Keratinocyte (primary cell): ENCODE data around the gene EWSR1. TPM values are rescaled to one million over a fixed set of nuclear protein-coding genes. Genes with fewer than 3 reads are reported as not detected.

Source experiments
- DNase-seq: peaks from one replicate; pipeline ENCODE4 v3.0.0-alpha.2; 2011; ENCODE audit warnings: low read depth, missing footprints, low spot score
- FAIRE-seq: peaks from 2 replicates; lab custom pipeline; 2011; peaks lifted over from hg19 to GRCh38; lab: Jason Lieb, UNC
- H2AFZ ChIP-seq: 2 replicates; pipeline ENCODE4 v1.6.0; 2012; ENCODE audit warnings: low read length, control low read depth, inconsistent platforms; ENCODE audit not compliant: control insufficient read depth
- H3K27ac ChIP-seq: 2 replicates; pipeline ENCODE4 v1.5.1; 2011; ENCODE audit warnings: low read length; ENCODE audit not compliant: control insufficient read depth, insufficient read depth
- H3K27me3 ChIP-seq: 3 replicates; pipeline ENCODE4 v1.6.0; 2011; ENCODE audit warnings: low read length; ENCODE audit not compliant: control insufficient read depth, insufficient read depth; ENCODE audit errors: extremely low read depth
- H3K36me3 ChIP-seq, 2 experiments: 2 replicates in 1 of 2; 3 replicates in 1 of 2; pipeline ENCODE4 v1.5.1; 2011; ENCODE audit warnings: low read length in 2 of 2, mild to moderate bottlenecking in 1 of 2; ENCODE audit not compliant: control insufficient read depth in 2 of 2, insufficient read depth in 2 of 2; ENCODE audit errors: extremely low read depth in 1 of 2
- H3K4me1 ChIP-seq: 3 replicates; pipeline ENCODE4 v1.5.1; 2011; ENCODE audit warnings: low read length; ENCODE audit not compliant: control insufficient read depth, insufficient read depth; ENCODE audit errors: extremely low read depth
- H3K4me2 ChIP-seq: 3 replicates; pipeline ENCODE4 v1.6.0; 2011; ENCODE audit warnings: low read depth, low read length; ENCODE audit not compliant: control insufficient read depth, insufficient read depth; ENCODE audit errors: extremely low read depth
- H3K4me3 ChIP-seq, 3 experiments: fragments of 200-600 bp in 1 of 3; sonication (generic) in 1 of 3; 2 replicates in 2 of 3; 3 replicates in 1 of 3; pipeline ENCODE4 v1.5.1; 2011 to 2016; ENCODE audit warnings: low read length in 3 of 3, mild to moderate bottlenecking in 3 of 3, control low read depth in 2 of 3, inconsistent platforms in 1 of 3, low read depth in 1 of 3, mixed read lengths in 1 of 3, mixed run types in 1 of 3, moderate library complexity in 1 of 3; ENCODE audit not compliant: control insufficient read depth in 2 of 3, insufficient read depth in 2 of 3; ENCODE audit errors: extremely low read depth in 1 of 3
- H3K79me2 ChIP-seq: 2 replicates; pipeline ENCODE4 v1.6.0; 2012; ENCODE audit warnings: low read length; ENCODE audit not compliant: control insufficient read depth, insufficient read depth
- H3K9ac ChIP-seq: 3 replicates; pipeline ENCODE4 v1.6.0; 2011; ENCODE audit warnings: low read length; ENCODE audit not compliant: control insufficient read depth, insufficient read depth; ENCODE audit errors: extremely low read depth
- H3K9me1 ChIP-seq: 3 replicates; pipeline ENCODE4 v1.6.0; 2011; ENCODE audit warnings: low read length; ENCODE audit not compliant: control insufficient read depth, insufficient read depth; ENCODE audit errors: extremely low read depth
- H3K9me3 ChIP-seq: 2 replicates; pipeline ENCODE4 v1.5.1; 2012; ENCODE audit warnings: low read depth, low read length; ENCODE audit not compliant: control insufficient read depth
- H4K20me1 ChIP-seq: 3 replicates; pipeline ENCODE4 v1.6.0; 2011; ENCODE audit warnings: low read length; ENCODE audit not compliant: control insufficient read depth, insufficient read depth; ENCODE audit errors: extremely low read depth
- CTCF ChIP-seq, 3 experiments: IDR thresholded peaks in 1 of 3; conservative IDR thresholded peaks in 1 of 3; optimal IDR thresholded peaks in 1 of 3; 2 replicates in 2 of 3; 3 replicates in 1 of 3; pipeline versions ENCODE3 to v1.5.1; 2011; ENCODE audit warnings: low read length in 3 of 3, mild to moderate bottlenecking in 3 of 3, moderate library complexity in 2 of 3, control low read depth in 1 of 3, inconsistent platforms in 1 of 3; ENCODE audit not compliant: insufficient read depth in 2 of 3; ENCODE audit errors: extremely low read depth in 1 of 3
- EZH2 ChIP-seq: IDR thresholded peaks from one replicate; pipeline ENCODE4 v1.6.1; 2012; ENCODE audit warnings: inconsistent platforms, mild to moderate bottlenecking, low read length, moderate library complexity
- dilution Hi-C: fragments of 300-500 bp; cut with MboI; formaldehyde crosslinking; loops from one replicate; pipeline ENCODE4 v1.7.0; 2020; ENCODE audit warnings: low sequenced_read_pairs; ENCODE audit not compliant: extremely low pct_ligation_motif_present
- polyA plus RNA-seq, 5 experiments: library from polyadenylated mRNA; depleted of rRNA in 3 of 5; stranded (reverse) in 3 of 5; stranded (forward) in 1 of 5; unstranded in 1 of 5; fragments of >200 nt; gene quantifications; 1 replicate in 1 of 5; 2 replicates in 3 of 5; 3 replicates in 1 of 5; pipeline versions ENCODE4 v1.2.1 to v1.2.3, GENCODE V29; 2011 to 2012; ENCODE audit warnings: missing spikeins in 2 of 5, low read depth in 1 of 5, low replicate concordance in 1 of 5

The EWSR1 gene
- polyA plus RNA-seq, 1 donor (not counting 4 experiments of a cell fraction or from before 2014, with no cell fraction given): 245 TPM

- Histone ChIP-seq H3K4me1 (no peaks in the 10 kb centered on the region), H3K9ac (no peak overlapping the region), H3K9me3 (no peaks in the 10 kb centered on the region), H3K36me3 (no peaks in the 10 kb centered on the region), H3K4me2 (no peak overlapping the region), H3K9me1 (no peaks in the 10 kb centered on the region), H3K4me3 (no peak overlapping the region), H2AFZ (no peak overlapping the region), H3K27ac (no peak overlapping the region), H3K79me2 (no peaks in the 10 kb centered on the region), H3K27me3 (peaks cover 3% of the 10 kb centered on the region), H4K20me1 (no peaks in the 10 kb centered on the region)
- dilution Hi-C loops: no loop called here
- DNase-seq (no peak), FAIRE-seq (no peak)
- TF ChIP-seq EZH2: no peak
- no peak for TF ChIP-seq CTCF (optimal IDR thresholded peaks at IDR 0.05 in 1 of 3, IDR thresholded peaks at IDR 0.05 in 1 of 3, conservative IDR thresholded peaks at IDR 0.05 in 1 of 3; ENCODE audit: extremely low read depth in 1 of 3, insufficient read depth in 2 of 3, low read length in 3 of 3)
Observed at GRCh38 chr22:29243874-29244446, 24.1 kb upstream of the EWSR1 start.

DNA sequence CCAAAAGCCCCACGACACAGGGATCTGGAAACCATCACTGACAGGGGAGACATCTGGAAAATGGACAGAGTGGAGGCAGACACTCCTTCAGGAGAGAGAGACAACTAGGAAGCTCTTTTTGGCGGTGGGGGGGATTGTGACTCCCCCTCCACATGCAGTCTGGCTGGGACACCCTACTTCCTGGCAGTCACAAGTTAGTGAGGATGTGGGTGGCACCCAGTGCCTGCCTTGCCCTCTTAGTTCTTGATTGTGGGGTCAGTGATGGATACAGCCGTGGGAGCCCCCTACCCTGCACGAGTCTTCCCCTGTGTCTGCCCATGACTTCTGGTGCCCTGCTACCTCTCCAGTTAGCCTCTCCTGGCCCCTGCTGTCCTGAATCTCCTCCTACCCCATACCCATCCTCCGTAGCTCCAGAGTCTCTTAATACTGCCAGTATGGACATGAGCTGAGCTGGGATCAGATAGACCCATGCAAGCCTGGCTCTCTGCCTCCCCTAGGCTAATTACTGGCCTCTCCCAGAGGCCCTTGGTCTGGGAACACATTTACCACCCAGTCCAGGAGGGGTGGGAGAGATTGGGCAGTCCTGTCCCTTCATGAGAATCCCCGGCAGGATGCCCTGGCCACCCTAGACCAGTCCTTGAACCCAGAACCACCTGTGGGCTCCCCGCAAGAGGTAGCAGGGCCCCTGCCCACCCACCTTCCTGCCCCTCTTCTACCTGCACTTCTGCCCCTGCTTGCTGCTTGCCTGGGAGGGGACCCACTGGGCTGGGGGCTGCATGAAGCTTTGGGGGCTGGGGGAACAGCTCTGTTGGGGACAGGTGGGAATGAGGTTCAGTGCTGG lies 23.1 kb upstream of the EWSR1 start:
- TF ChIP-seq CTCF (optimal IDR thresholded peaks at IDR 0.05 in 1 of 3, IDR thresholded peaks at IDR 0.05 in 1 of 3, conservative IDR thresholded peaks at IDR 0.05 in 1 of 3; ENCODE audit: extremely low read depth in 1 of 3, insufficient read depth in 2 of 3, low read length in 3 of 3): no peak
- no peak for TF ChIP-seq EZH2
- Histone ChIP-seq H4K20me1 (no peaks in the 10 kb centered on the region), H3K27me3 (peaks cover 3% of the 10 kb centered on the region), H3K4me1 (no peaks in the 10 kb centered on the region), H3K36me3 (no peaks in the 10 kb centered on the region), H3K27ac (no peak overlapping the region), H3K9me3 (no peaks in the 10 kb centered on the region), H3K9ac (no peak overlapping the region), H3K4me2 (no peak overlapping the region), H3K79me2 (no peaks in the 10 kb centered on the region), H3K9me1 (no peaks in the 10 kb centered on the region), H2AFZ (no peak overlapping the region), H3K4me3 (no peak overlapping the region)
- dilution Hi-C loops: no loop called here
- FAIRE-seq: no peak
- no peak for DNase-seq
